Measurements from ENCODE around the gene MYO5B. TPM values are rescaled to one million over a fixed set of nuclear protein-coding genes. Genes with fewer than 3 reads are reported as not detected.

The MYO5B gene
- total and polyA plus RNA-seq, 9 of the 15 experiments (the other 6 are each of a cell fraction or from before 2014, with no cell fraction given): 0.07 to 0.42 (median 0.28) TPM

DNA sequence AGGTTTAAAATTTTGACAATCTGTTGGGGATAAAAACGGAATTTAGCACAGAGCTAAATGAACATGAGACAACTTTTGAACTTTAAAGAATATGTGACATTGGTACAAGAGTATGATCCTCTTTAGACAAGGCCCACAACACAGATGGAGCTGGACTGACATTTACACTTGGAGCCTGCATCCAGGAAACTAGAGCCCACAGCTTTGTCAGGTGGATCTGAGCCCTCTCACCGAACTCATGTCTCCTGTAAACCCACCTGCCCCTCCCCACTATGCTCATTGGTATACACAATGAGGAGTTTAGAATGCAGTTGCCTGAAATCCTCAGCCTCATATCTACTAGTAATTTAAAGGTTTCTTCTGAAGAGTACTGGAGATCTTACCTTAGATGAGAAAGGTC is 359.5 kb downstream of the MYO5B start (continued):
- TF ChIP-seq MYC (IDR thresholded peaks at IDR 0.05; ENCODE audit: low read depth, low read length) (no peak), MYC (CRISPR knock-in tag; IDR thresholded peaks at IDR 0.05; ENCODE audit: borderline replicate concordance, low read depth) (no peak)
- TF ChIP-seq, protein P1, sequence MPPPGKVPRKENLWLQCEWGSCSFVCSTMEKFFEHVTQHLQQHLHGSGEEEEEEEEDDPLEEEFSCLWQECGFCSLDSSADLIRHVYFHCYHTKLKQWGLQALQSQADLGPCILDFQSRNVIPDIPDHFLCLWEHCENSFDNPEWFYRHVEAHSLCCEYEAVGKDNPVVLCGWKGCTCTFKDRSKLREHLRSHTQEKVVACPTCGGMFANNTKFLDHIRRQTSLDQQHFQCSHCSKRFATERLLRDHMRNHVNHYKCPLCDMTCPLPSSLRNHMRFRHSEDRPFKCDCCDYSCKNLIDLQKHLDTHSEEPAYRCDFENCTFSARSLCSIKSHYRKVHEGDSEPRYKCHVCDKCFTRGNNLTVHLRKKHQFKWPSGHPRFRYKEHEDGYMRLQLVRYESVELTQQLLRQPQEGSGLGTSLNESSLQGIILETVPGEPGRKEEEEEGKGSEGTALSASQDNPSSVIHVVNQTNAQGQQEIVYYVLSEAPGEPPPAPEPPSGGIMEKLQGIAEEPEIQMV (tag; conservative IDR thresholded peaks at IDR 0.05; ENCODE audit: low read depth): no peak

DNA sequence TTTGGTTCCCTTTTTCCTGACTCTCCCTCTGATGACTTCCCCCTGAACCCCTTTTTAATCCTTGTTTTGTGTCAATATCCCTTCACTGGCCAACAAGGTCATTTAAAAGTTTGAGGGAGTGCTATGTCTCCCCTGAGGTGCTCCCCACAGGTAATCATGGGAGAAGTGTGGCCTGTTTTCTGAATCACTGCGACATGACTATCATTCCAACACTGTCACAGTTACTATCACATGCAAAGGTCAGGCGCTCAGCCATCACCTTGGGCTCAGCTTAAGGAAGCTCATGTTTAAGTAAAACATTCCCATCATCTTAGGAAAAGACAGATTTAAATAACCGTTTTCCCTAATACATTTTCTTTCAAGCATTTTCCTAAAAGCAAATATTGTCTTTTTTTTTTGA is 360.7 kb downstream of the MYO5B start:
- H3K79me2 ChIP-seq (ENCODE audit: control insufficient read depth, insufficient read depth, low read length): no peaks in the 10 kb centered on the region
- WGBS (ENCODE audit: insufficient coverage, low coverage, missing lambda C conversion rate): 11% methylated on average over 3 of the region's 3 CpGs
- TF ChIP-seq FOXA1 (IDR thresholded peaks at IDR 0.05; ENCODE audit: borderline replicate concordance) (no peak), TFAM (CRISPR knock-in tag; conservative IDR thresholded peaks at IDR 0.05) (no peak), RCOR1 (IDR thresholded peaks at IDR 0.05; ENCODE audit: borderline replicate concordance in 1 of 2, low read depth in 2 of 2, low read length in 2 of 2) (no peak), NFRKB (IDR thresholded peaks at IDR 0.05; ENCODE audit: low read depth) (no peak), IRF2 (CRISPR knock-in tag; IDR thresholded peaks at IDR 0.05) (no peak), CEBPB (tag; IDR thresholded peaks at IDR 0.05) (no peak), NR1H2 (CRISPR knock-in tag; IDR thresholded peaks at IDR 0.05) (no peak), HNRNPLL (IDR thresholded peaks at IDR 0.05; ENCODE audit: low read depth, low read length, poor library complexity, severe bottlenecking) (no peak), ZNF184 (CRISPR knock-in tag; IDR thresholded peaks at IDR 0.05) (no peak), ZNF717 (CRISPR knock-in tag; IDR thresholded peaks at IDR 0.05) (no peak), CBFA2T2 (conservative IDR thresholded peaks at IDR 0.05) (no peak), ZNF174 (CRISPR knock-in tag; IDR thresholded peaks at IDR 0.05) (no peak), NCOR1 (IDR thresholded peaks at IDR 0.05) (no peak), KAT2B (IDR thresholded peaks at IDR 0.05; ENCODE audit: low read depth, low read length) (no peak)
- TF ChIP-seq, protein P2, sequence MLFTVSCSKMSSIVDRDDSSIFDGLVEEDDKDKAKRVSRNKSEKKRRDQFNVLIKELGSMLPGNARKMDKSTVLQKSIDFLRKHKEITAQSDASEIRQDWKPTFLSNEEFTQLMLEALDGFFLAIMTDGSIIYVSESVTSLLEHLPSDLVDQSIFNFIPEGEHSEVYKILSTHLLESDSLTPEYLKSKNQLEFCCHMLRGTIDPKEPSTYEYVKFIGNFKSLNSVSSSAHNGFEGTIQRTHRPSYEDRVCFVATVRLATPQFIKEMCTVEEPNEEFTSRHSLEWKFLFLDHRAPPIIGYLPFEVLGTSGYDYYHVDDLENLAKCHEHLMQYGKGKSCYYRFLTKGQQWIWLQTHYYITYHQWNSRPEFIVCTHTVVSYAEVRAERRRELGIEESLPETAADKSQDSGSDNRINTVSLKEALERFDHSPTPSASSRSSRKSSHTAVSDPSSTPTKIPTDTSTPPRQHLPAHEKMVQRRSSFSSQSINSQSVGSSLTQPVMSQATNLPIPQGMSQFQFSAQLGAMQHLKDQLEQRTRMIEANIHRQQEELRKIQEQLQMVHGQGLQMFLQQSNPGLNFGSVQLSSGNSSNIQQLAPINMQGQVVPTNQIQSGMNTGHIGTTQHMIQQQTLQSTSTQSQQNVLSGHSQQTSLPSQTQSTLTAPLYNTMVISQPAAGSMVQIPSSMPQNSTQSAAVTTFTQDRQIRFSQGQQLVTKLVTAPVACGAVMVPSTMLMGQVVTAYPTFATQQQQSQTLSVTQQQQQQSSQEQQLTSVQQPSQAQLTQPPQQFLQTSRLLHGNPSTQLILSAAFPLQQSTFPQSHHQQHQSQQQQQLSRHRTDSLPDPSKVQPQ (CRISPR knock-in tag; IDR thresholded peaks at IDR 0.05; ENCODE audit: borderline replicate concordance): no peak
- TF ChIP-seq, protein P3, sequence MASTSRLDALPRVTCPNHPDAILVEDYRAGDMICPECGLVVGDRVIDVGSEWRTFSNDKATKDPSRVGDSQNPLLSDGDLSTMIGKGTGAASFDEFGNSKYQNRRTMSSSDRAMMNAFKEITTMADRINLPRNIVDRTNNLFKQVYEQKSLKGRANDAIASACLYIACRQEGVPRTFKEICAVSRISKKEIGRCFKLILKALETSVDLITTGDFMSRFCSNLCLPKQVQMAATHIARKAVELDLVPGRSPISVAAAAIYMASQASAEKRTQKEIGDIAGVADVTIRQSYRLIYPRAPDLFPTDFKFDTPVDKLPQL (IDR thresholded peaks at IDR 0.05; ENCODE audit: extremely low read depth, insufficient read length): no peak
- CTCF ChIA-PET (ENCODE audit: low intra/inter-chr PET ratio): no interaction called here
- H2AFZ ChIP-seq (ENCODE audit: low read depth, low read length): no peak overlapping the region
- no peaks in the 10 kb centered on the region for H4K20me1 ChIP-seq (replicated peaks; ENCODE audit: control insufficient read depth, insufficient read depth, low read length)
- intact Hi-C loops (cut with micrococcal nuclease): no loop called here
- H3K9me3 ChIP-seq (replicated peaks; ENCODE audit: control insufficient read depth, insufficient read depth, low read depth, low read length): no peaks in the 10 kb centered on the region
- no peaks in the 10 kb centered on the region for H3K9me1 ChIP-seq (ENCODE audit: control insufficient read depth, insufficient read depth, low read length)
- in situ Hi-C loops (cut with MboI): no loop called here
- H3K27me3 ChIP-seq (ENCODE audit: control insufficient read depth in 2 of 2, insufficient read depth in 2 of 2, low read length in 2 of 2): no peaks in the 10 kb centered on the region; a peak in 2 of 5 replicates
- BruUV-seq (replicated peaks): no TSS peak
- FAIRE-seq (no peak), ATAC-seq (no peak), DNase-seq (ENCODE audit: extremely low read depth in 1 of 4, low spot score in 3 of 4) (no peak)
- no peaks in the 10 kb centered on the region for H3K36me3 ChIP-seq (ENCODE audit: control insufficient read depth, insufficient read depth, low read length)
- POLR2A ChIA-PET: interaction anchor here (1.3 kb wide), 1 partner anchor 8 kb away, joined by 3 read pairs; no protein-coding TSS in a partner anchor
- no peak overlapping the region for H3K4me3 ChIP-seq
- no peak overlapping the region for H3K4me2 ChIP-seq (ENCODE audit: insufficient read depth, low read length)
- H3K4me1 ChIP-seq (replicated peaks in 1 of 2; ENCODE audit: control insufficient read depth in 2 of 2, insufficient read depth in 2 of 2, low read length in 2 of 2): no peaks in the 10 kb centered on the region
- no peak overlapping the region for H3K9ac ChIP-seq (ENCODE audit: insufficient read depth in 1 of 2, low read depth in 2 of 2, low read length in 2 of 2)
- no peak overlapping the region for H3K27ac ChIP-seq (ENCODE audit: extremely low read depth, low read depth, low read length)
